DOHH2 (cell line): Measurements from ENCODE around the gene KCNJ14.

Source experiments
- H3F3A ChIP-seq: fragments of 200-600 bp; sonication (generic), shearing (Covaris generic); 2 replicates; pipeline ENCODE4 v1.6.0; 2016; ENCODE audit warnings: antibody characterized with exemption, mild to moderate bottlenecking; ENCODE audit not compliant: control insufficient read depth, insufficient read depth
- H3K27ac ChIP-seq: fragments of 200-600 bp; sonication (generic); 2 replicates; pipeline ENCODE4 v1.5.1; 2014; ENCODE audit warnings: low read depth, mild to moderate bottlenecking, low read length, moderate library complexity
- H3K27me3 ChIP-seq: fragments of 200-600 bp; sonication (generic); 2 replicates; pipeline ENCODE4 v1.6.1; 2014; ENCODE audit warnings: mild to moderate bottlenecking, low read length, mixed read lengths; ENCODE audit not compliant: control insufficient read depth
- H3K36me3 ChIP-seq: fragments of 200-600 bp; sonication (generic); 2 replicates; pipeline ENCODE4 v1.6.1; 2014; ENCODE audit warnings: mild to moderate bottlenecking, low read length, moderate library complexity, mixed read lengths; ENCODE audit not compliant: control insufficient read depth
- H3K4me1 ChIP-seq: fragments of 200-600 bp; sonication (generic); 2 replicates; pipeline ENCODE4 v1.6.1; 2014; ENCODE audit warnings: mild to moderate bottlenecking, low read length, mixed read lengths; ENCODE audit not compliant: control insufficient read depth
- H3K4me2 ChIP-seq: fragments of 200-600 bp; sonication (generic); 2 replicates; pipeline ENCODE4 v1.6.0; 2014; ENCODE audit warnings: mild to moderate bottlenecking, low read length, moderate library complexity
- H3K4me3 ChIP-seq: fragments of 200-600 bp; sonication (generic); 2 replicates; pipeline ENCODE4 v1.5.1; 2014; ENCODE audit warnings: mild to moderate bottlenecking, low read length, mixed read lengths
- H3K79me2 ChIP-seq: fragments of 200-600 bp; sonication (generic); 2 replicates; pipeline ENCODE4 v1.6.1; 2014; ENCODE audit warnings: mild to moderate bottlenecking, low read length, mixed read lengths; ENCODE audit not compliant: control insufficient read depth
- H3K9me2 ChIP-seq: fragments of 200-600 bp; sonication (generic); replicated peaks from 2 replicates; pipeline ENCODE4 v1.6.1; 2014; ENCODE audit warnings: mild to moderate bottlenecking, low read length, mixed read lengths; ENCODE audit not compliant: control insufficient read depth
- H3K9me3 ChIP-seq: fragments of 200-600 bp; sonication (generic); 2 replicates; pipeline ENCODE4 v1.6.1; 2014; ENCODE audit warnings: antibody characterized with exemption, low read length, mixed read lengths; ENCODE audit not compliant: control insufficient read depth, insufficient read depth
- H4K20me1 ChIP-seq: fragments of 200-600 bp; sonication (generic); 2 replicates; pipeline ENCODE4 v1.6.0; 2014; ENCODE audit warnings: low read depth, mild to moderate bottlenecking, antibody characterized with exemption, low read length, moderate library complexity; ENCODE audit not compliant: control insufficient read depth, insufficient read depth
- EZH2phosphoT487 ChIP-seq: fragments of 200-600 bp; sonication (generic); IDR thresholded peaks from 2 replicates; pipeline ENCODE4 v1.6.1; 2017; ENCODE audit warnings: borderline replicate concordance, mild to moderate bottlenecking, antibody characterized with exemption, low read length, moderate library complexity, mixed read lengths
- TF ChIP-seq, protein P1 (sequence below): fragments of 200-600 bp; sonication (generic); IDR thresholded peaks from one replicate; pipeline ENCODE4 v1.5.1; 2014; ENCODE audit warnings: antibody characterized with exemption, mild to moderate bottlenecking, low read depth, low read length; ENCODE audit not compliant: poor library complexity, severe bottlenecking

KCNJ14 gene

DNA sequence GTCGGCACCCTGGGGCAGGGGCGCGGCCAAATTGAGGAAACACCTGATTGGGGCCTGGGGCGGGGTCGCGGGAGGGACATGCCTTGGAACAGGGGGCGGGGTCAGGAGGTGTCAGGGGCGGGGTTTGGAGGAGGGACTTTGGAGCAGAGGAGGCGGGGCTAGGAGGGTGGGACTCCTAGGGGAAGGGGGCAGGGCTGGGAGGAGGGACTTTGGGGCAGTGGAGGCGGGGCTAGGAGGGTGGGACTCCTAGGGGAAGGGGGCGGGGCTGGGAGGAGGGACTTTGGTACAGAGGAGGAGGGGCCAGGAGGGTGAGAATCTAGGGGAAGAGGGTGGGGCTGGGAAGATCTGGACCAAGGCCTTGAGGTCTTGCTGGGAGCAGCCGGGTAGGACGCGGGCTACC lies 40.0 kb upstream of the KCNJ14 start:
- Histone ChIP-seq H3K36me3 (no peaks in the 10 kb centered on the region), H3F3A (no peaks in the 10 kb centered on the region), H3K9me2 (no peaks in the 10 kb centered on the region), H3K4me1 (peaks cover 17% of the 10 kb centered on the region), H3K4me3 (no peak overlapping the region), H3K4me2 (peak overlapping the region; percentile 40), H3K27me3 (peaks cover 11% of the 10 kb centered on the region), H4K20me1 (no peaks in the 10 kb centered on the region), H3K27ac (no peak overlapping the region), H3K79me2 (no peaks in the 10 kb centered on the region), H3K9me3 (no peaks in the 10 kb centered on the region)
- TF ChIP-seq, protein P1, sequence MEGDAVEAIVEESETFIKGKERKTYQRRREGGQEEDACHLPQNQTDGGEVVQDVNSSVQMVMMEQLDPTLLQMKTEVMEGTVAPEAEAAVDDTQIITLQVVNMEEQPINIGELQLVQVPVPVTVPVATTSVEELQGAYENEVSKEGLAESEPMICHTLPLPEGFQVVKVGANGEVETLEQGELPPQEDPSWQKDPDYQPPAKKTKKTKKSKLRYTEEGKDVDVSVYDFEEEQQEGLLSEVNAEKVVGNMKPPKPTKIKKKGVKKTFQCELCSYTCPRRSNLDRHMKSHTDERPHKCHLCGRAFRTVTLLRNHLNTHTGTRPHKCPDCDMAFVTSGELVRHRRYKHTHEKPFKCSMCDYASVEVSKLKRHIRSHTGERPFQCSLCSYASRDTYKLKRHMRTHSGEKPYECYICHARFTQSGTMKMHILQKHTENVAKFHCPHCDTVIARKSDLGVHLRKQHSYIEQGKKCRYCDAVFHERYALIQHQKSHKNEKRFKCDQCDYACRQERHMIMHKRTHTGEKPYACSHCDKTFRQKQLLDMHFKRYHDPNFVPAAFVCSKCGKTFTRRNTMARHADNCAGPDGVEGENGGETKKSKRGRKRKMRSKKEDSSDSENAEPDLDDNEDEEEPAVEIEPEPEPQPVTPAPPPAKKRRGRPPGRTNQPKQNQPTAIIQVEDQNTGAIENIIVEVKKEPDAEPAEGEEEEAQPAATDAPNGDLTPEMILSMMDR = no peak
- TF ChIP-seq EZH2phosphoT487 = no peak

DNA sequence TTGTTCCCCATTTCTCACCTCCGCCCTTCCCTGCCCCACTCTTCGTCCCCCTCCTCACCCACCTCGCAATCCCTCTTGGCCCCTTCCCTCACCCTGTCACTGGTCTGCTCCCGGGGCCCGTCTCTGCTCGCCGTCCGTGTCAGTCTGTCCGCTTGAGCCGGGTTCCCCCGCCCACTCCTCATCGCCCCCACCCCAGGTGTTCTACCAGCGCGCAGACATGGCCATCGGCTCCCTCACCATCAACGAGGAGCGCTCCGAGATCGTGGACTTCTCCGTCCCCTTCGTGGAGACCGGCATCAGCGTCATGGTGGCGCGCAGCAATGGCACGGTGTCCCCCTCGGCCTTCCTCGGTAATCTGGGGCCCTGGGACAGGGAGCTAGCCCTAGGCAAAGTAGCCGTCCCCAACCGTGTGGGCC lies 39.6 kb upstream of the KCNJ14 start:
- Histone ChIP-seq H4K20me1 (no peaks in the 10 kb centered on the region), H3K4me2 (peak overlapping the region; percentile 37; the same call in 1 of the 2 replicates), H3K4me3 (no peak overlapping the region), H3K79me2 (no peaks in the 10 kb centered on the region), H3K9me2 (no peaks in the 10 kb centered on the region), H3K27ac (no peak overlapping the region), H3K4me1 (peaks cover 17% of the 10 kb centered on the region), H3K9me3 (no peaks in the 10 kb centered on the region), H3K36me3 (no peaks in the 10 kb centered on the region), H3K27me3 (peaks cover 11% of the 10 kb centered on the region), H3F3A (no peaks in the 10 kb centered on the region)
- TF ChIP-seq EZH2phosphoT487 = no peak

- Histone ChIP-seq H3F3A (no peaks in the 10 kb centered on the region), H3K27me3 (peaks cover 11% of the 10 kb centered on the region), H3K27ac (no peak overlapping the region), H3K4me3 (no peak overlapping the region), H3K79me2 (no peaks in the 10 kb centered on the region), H3K4me1 (peaks cover 17% of the 10 kb centered on the region), H3K4me2 (no peak overlapping the region), H3K9me2 (no peaks in the 10 kb centered on the region), H3K36me3 (no peaks in the 10 kb centered on the region), H3K9me3 (no peaks in the 10 kb centered on the region), H4K20me1 (no peaks in the 10 kb centered on the region)
- TF ChIP-seq, protein P1 = no peak
- no peak for TF ChIP-seq EZH2phosphoT487
These were observed 38.0 kb upstream of the KCNJ14 start for GRCh38 chr19:48417421-48417820.

DNA sequence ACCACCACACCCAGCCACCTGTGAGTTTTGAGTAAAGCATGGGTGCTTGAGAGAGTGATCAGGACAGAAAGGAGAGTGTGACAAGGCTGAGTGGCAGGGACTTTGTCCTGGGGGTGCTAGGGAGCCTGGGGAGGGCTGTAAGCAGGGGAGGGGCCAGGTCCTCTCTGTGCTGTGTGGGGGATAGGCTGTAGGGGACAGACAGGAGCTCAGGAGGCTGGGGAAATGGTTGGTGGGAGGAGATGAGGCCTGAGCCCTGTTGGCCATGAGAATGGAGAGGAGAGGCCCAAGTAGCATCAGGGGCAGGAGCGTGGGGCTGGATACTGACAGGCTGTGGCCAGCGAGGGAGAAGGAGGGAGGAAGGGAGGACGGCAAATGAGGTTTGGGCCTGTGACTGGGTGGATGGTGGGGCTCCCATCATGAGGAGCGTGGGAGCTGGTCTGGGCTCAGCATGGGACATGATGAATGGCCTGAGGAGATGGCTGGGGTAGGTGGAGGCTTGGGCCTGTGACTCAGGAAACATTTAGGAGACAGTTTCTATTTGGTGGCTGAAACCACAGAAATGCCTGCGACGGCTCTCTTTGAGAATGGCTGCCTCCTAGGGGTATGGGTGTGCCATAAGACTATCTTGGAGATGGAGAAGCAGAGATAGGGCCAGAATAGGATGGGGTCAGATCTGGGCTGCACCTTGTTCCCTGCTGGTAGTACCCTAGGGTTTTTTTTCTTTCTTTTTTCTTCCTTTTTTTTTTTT lies 36.9 kb upstream of the KCNJ14 start:
- Histone ChIP-seq H4K20me1 (no peaks in the 10 kb centered on the region), H3F3A (no peaks in the 10 kb centered on the region), H3K4me1 (peaks cover 17% of the 10 kb centered on the region), H3K9me3 (no peaks in the 10 kb centered on the region), H3K4me2 (peak overlapping the region; percentile 55), H3K9me2 (no peaks in the 10 kb centered on the region), H3K79me2 (no peaks in the 10 kb centered on the region), H3K36me3 (no peaks in the 10 kb centered on the region), H3K4me3 (peak overlapping the region; percentile 50), H3K27ac (no peak overlapping the region), H3K27me3 (peaks cover 11% of the 10 kb centered on the region)
- no peak for TF ChIP-seq EZH2phosphoT487
- TF ChIP-seq, protein P1 = peak; percentile 13
